Fibroblast of lung (primary cell): ENCODE results near the gene ANKRD18B. TPM values are rescaled to one million over a fixed set of nuclear protein-coding genes. Genes with fewer than 3 reads are reported as not detected.
A peak's percentile ranks its signal among the peaks of the same experiment; 100 is the strongest.
"Not testable (repeated sequence)": the region's sequence is repeated elsewhere in the genome, so short reads cannot be mapped to it uniquely, and the experiment has no call there.

Experiments used
- DNase-seq, 2 donors: peaks; one replicate each; pipeline versions ENCODE4 v3.0.0 to v3.0.0-alpha.2; 2010; ENCODE audit warnings: low read depth in 2 of 2
- H2AFZ ChIP-seq: 2 replicates; pipeline ENCODE4 v1.5.1; 2012; ENCODE audit warnings: low read length, control low read depth, inconsistent platforms
- H3K27ac ChIP-seq: 2 replicates; pipeline ENCODE4 v1.5.1; 2011; ENCODE audit warnings: low read length, control low read depth; ENCODE audit not compliant: insufficient read depth
- H3K27me3 ChIP-seq: 2 replicates; pipeline ENCODE4 v1.5.1; 2011; ENCODE audit warnings: mild to moderate bottlenecking, low read length; ENCODE audit not compliant: control insufficient read depth, insufficient read depth
- H3K36me3 ChIP-seq: 2 replicates; pipeline ENCODE4 v1.5.1; 2011; ENCODE audit warnings: low read length; ENCODE audit not compliant: control insufficient read depth, insufficient read depth
- H3K4me1 ChIP-seq: 2 replicates; pipeline ENCODE4 v1.5.1; 2011; ENCODE audit warnings: low read length; ENCODE audit not compliant: control insufficient read depth, insufficient read depth; ENCODE audit errors: extremely low read depth
- H3K4me2 ChIP-seq: 2 replicates; pipeline ENCODE4 v1.5.1; 2011; ENCODE audit warnings: low read length, control low read depth; ENCODE audit not compliant: insufficient read depth; ENCODE audit errors: extremely low read depth
- H3K4me3 ChIP-seq, 4 experiments: fragments of 200-600 bp in 1 of 4; sonication (generic) in 1 of 4; replicated peaks in 1 of 4; 2 replicates each; pipeline ENCODE4 v1.5.1; 2011 to 2016; ENCODE audit warnings: low read length in 4 of 4, low read depth in 3 of 4, mild to moderate bottlenecking in 3 of 4, control low read depth in 2 of 4, inconsistent platforms in 1 of 4, mixed read lengths in 1 of 4; ENCODE audit not compliant: insufficient read depth in 1 of 4; ENCODE audit errors: control extremely low read depth in 1 of 4
- H3K79me2 ChIP-seq: 2 replicates; pipeline ENCODE4 v1.5.1; 2012; ENCODE audit warnings: mild to moderate bottlenecking, low read length, inconsistent platforms; ENCODE audit not compliant: control insufficient read depth, insufficient read depth
- H3K9ac ChIP-seq: 2 replicates; pipeline ENCODE4 v1.5.1; 2011; ENCODE audit warnings: mild to moderate bottlenecking, low read length, control low read depth; ENCODE audit not compliant: insufficient read depth
- H3K9me3 ChIP-seq: 2 replicates; pipeline ENCODE4 v1.5.1; 2012; ENCODE audit warnings: low read depth, low read length; ENCODE audit not compliant: control insufficient read depth, insufficient read depth
- H4K20me1 ChIP-seq: 2 replicates; pipeline ENCODE4 v1.5.1; 2011; ENCODE audit warnings: low read length; ENCODE audit not compliant: control insufficient read depth, insufficient read depth; ENCODE audit errors: extremely low read depth
- EZH2 ChIP-seq: IDR thresholded peaks from 2 replicates; pipeline ENCODE4 v1.5.1; 2012; ENCODE audit warnings: low read length, control low read depth, mild to moderate bottlenecking; ENCODE audit errors: missing control alignments
- polyA plus RNA-seq, 2 donors: library from polyadenylated mRNA; depleted of rRNA in 1 of 2; stranded (reverse) in 1 of 2; unstranded in 1 of 2; fragments of >200 nt; gene quantifications; 2 replicates each; pipeline ENCODE4 v1.2.1, GENCODE V29; 2011 to 2012; ENCODE audit warnings: missing spikeins in 1 of 2
- total RNA-seq: library from RNA; depleted of rRNA; stranded (reverse); fragments of >200 nt; gene quantifications from 2 replicates; pipeline ENCODE4 v1.2.1, GENCODE V29; 2014
- TF ChIP-seq, protein P1 (sequence below), 2 donors: IDR thresholded peaks in 1 of 2; conservative IDR thresholded peaks in 1 of 2; 1 replicate in 1 of 2; 2 replicates in 1 of 2; pipeline ENCODE4 v1.5.1; 2011 to 2012; ENCODE audit warnings: low read length in 2 of 2, control low read depth in 1 of 2, inconsistent platforms in 1 of 2, low read depth in 1 of 2, mild to moderate bottlenecking in 1 of 2

The ANKRD18B gene
- total and polyA plus RNA-seq, 2 donors (not counting 1 experiment from before 2014, with no cell fraction given): 0.17 to 0.82 TPM

DNA sequence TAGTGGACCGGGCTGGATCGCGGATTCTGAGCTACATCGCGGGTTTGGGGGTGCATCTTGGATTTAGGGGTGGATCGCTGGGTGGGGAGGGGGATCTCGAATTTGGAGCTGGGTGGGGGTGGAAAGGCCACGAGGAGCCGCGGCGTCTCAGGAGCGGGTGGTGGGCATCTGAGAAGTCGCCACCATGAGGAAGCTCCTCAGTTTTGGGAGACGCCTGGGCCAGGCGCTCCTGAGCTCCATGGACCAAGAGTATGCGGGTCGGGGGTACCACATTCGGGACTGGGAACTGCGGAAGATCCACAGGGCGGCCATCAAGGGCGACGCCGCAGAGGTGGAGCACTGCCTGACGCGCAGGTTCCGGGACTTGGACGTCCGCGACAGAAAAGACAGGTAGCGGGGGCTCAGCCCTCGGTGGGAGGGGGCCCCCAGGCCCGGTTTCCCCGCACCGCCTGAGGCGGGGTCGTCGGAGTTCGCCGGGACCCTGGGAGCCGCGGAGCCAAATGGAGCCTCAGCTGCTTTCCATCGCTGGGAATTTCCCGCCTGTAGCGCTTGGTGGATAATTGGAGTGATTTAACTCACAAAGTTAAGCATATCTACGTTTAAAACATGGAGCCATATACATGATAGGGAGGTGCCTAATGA lies 376 bp downstream of the ANKRD18B start:
- Histone ChIP-seq H3K4me3 (peak overlapping the region; percentile 44 to 65 (median 50)), H3K27ac (no peak overlapping the region), H3K79me2 (no peaks in the 10 kb centered on the region), H3K4me1 (peaks cover 2% of the 10 kb centered on the region), H4K20me1 (no peaks in the 10 kb centered on the region), H2AFZ (peak overlapping the region; percentile 59), H3K36me3 (no peaks in the 10 kb centered on the region), H3K9me3 (no peaks in the 10 kb centered on the region), H3K9ac (peak overlapping the region; percentile 23), H3K4me2 (peak overlapping the region; percentile 82), H3K27me3 (peaks cover 11% of the 10 kb centered on the region)
- no peak for DNase-seq
- TF ChIP-seq EZH2: peak; percentile 67
- TF ChIP-seq, protein P1, sequence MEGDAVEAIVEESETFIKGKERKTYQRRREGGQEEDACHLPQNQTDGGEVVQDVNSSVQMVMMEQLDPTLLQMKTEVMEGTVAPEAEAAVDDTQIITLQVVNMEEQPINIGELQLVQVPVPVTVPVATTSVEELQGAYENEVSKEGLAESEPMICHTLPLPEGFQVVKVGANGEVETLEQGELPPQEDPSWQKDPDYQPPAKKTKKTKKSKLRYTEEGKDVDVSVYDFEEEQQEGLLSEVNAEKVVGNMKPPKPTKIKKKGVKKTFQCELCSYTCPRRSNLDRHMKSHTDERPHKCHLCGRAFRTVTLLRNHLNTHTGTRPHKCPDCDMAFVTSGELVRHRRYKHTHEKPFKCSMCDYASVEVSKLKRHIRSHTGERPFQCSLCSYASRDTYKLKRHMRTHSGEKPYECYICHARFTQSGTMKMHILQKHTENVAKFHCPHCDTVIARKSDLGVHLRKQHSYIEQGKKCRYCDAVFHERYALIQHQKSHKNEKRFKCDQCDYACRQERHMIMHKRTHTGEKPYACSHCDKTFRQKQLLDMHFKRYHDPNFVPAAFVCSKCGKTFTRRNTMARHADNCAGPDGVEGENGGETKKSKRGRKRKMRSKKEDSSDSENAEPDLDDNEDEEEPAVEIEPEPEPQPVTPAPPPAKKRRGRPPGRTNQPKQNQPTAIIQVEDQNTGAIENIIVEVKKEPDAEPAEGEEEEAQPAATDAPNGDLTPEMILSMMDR (conservative IDR thresholded peaks at IDR 0.05 in 1 of 2, IDR thresholded peaks at IDR 0.05 in 1 of 2; ENCODE audit: low read depth in 1 of 2, low read length in 2 of 2): no peak

DNA sequence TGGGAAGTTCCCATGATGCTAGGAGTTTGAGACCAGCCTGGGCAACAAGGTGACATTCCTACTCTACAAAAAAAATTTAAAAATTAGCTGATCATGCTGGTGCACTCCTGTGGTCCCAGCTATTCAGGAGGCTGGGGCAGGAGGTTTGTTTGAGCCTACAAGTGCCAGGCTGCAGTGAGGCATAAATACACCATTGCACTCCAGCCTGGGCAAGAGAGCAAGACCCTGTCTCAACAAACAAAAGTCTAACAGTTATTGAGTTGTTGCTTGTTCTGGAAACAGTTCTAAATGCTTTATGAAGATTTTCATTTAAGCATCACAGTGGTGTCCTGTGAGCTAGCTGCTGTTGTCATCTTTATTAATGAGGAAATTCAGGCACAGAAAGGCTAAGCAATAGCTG lies 4.0 kb downstream of the ANKRD18B start:
- not testable (repeated sequence) for H3K79me2 ChIP-seq, H3K4me2 ChIP-seq, DNase-seq, H3K4me3 ChIP-seq, H4K20me1 ChIP-seq, H2AFZ ChIP-seq, H3K4me1 ChIP-seq, H3K9me3 ChIP-seq, H3K27ac ChIP-seq, H3K36me3 ChIP-seq, H3K9ac ChIP-seq
- peaks cover 11% of the 10 kb centered on the region for H3K27me3 ChIP-seq

DNA sequence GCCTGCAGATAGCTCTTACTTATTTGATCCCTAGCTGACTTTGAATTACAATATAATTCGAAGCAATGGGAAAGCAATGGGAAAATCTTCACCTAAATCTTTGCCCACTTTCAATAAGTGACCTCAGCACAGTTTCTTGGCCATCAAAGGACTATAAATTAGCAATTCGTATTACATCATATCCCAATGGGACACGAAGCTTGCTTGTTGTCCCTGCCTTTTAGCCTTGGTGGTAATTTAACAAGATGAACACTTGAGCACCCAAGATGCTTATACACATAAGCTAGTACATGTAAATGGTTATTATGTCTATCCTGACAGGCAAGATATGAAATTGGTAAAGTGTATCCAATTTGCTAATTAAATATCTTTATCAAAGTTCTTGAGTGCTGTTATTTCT lies 9.9 kb downstream of the ANKRD18B start:
- not testable (repeated sequence) for H3K4me1 ChIP-seq, H3K4me2 ChIP-seq, DNase-seq, H3K27ac ChIP-seq, H4K20me1 ChIP-seq, H3K9me3 ChIP-seq, H3K27me3 ChIP-seq, H3K4me3 ChIP-seq, H2AFZ ChIP-seq, H3K36me3 ChIP-seq, H3K9ac ChIP-seq, H3K79me2 ChIP-seq

DNA sequence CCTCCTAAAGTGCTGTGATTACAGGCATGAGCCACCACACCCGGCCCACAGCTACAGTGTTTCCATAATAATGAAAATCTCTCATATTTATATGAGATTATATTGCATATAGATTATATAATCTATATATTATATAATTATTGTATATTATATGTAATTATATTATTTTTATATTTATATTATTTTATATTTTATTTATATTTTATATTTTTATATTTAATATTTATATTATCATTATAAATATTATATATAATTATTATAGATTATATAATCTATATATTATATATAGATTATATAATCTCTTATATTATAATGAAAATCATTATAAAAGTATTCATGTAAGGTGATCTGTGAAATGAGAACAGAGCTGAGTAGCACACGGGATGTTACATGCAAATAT lies 11.5 kb downstream of the ANKRD18B start:
- TF ChIP-seq, protein P1 (conservative IDR thresholded peaks at IDR 0.05 in 1 of 2, IDR thresholded peaks at IDR 0.05 in 1 of 2; ENCODE audit: low read depth in 1 of 2, low read length in 2 of 2): no peak
- TF ChIP-seq EZH2: no peak
- H4K20me1 ChIP-seq: no peaks in the 10 kb centered on the region
- no peaks in the 10 kb centered on the region for H3K36me3 ChIP-seq

DNA sequence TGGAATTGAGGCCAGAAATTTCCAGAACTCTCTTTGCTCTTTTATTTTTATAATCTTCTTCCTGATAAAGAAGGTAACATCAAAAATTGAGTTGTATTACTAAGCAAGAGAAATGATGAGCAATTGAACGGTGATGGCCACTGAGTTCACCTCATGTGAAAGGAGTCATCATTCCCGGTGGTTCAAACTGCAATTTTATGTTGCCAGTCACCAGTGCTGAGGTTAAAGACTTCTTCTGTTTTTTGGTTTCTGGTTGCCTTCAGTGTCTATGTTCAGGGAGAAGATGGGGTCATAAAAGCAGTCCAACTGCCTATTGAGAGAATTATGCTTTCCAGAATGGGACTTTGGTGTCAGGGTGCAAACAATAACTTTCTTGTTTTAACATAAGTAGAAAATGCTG lies 19.4 kb downstream of the ANKRD18B start:
- not testable (repeated sequence) for H3K4me1 ChIP-seq, DNase-seq, H3K79me2 ChIP-seq, H3K27ac ChIP-seq, H2AFZ ChIP-seq, H3K9ac ChIP-seq, H3K36me3 ChIP-seq, H3K9me3 ChIP-seq, H3K4me3 ChIP-seq, H3K4me2 ChIP-seq, H4K20me1 ChIP-seq, H3K27me3 ChIP-seq

More for the DNA sequence above, 11.5 kb downstream of the ANKRD18B start:
- Histone ChIP-seq H3K27ac (no peak overlapping the region), H3K4me2 (no peak overlapping the region), H3K79me2 (no peaks in the 10 kb centered on the region), H3K4me1 (no peaks in the 10 kb centered on the region), H3K4me3 (no peak overlapping the region), H3K27me3 (no peaks in the 10 kb centered on the region), H3K9ac (no peak overlapping the region), H3K9me3 (no peaks in the 10 kb centered on the region), H2AFZ (no peak overlapping the region)
- no peak for DNase-seq
